K562 (cell line): ENCODE measurements around the gene ADRB2.

Source experiments
- JUND ChIP-seq, 2 experiments: IDR thresholded peaks; 2 replicates in 1 of 2; 3 replicates in 1 of 2; pipeline ENCODE4 v1.6.1; 2011; ENCODE audit warnings: borderline replicate concordance in 2 of 2, low read depth in 2 of 2, low read length in 2 of 2, improper control_type of control experiment in 1 of 2, missing biosample characterization in 1 of 2, missing genetic modification characterization in 1 of 2, missing genetic modification reagents in 1 of 2
- NFIX ChIP-seq: fragments of 250-450 bp; sonication (Bioruptor Pico); IDR thresholded peaks from 2 replicates; pipeline ENCODE4 v1.4.0; 2020; ENCODE audit warnings: low read depth, mild to moderate bottlenecking, moderate library complexity
- NFYB ChIP-seq: IDR thresholded peaks from 2 replicates; pipeline ENCODE4 v1.6.1; 2011; ENCODE audit warnings: mild to moderate bottlenecking, moderate library complexity; ENCODE audit not compliant: insufficient read length; ENCODE audit errors: extremely low read depth
- POLR2A ChIP-seq: fragments of 450-650 bp; conservative IDR thresholded peaks from 2 replicates; pipeline ENCODE4 v1.6.1; 2016
- ZNF444 ChIP-seq: fragments of 250-450 bp; sonication (Bioruptor Pico); IDR thresholded peaks from 2 replicates; pipeline ENCODE4 v1.4.0; 2020; ENCODE audit warnings: mild to moderate bottlenecking, moderate library complexity

DNA sequence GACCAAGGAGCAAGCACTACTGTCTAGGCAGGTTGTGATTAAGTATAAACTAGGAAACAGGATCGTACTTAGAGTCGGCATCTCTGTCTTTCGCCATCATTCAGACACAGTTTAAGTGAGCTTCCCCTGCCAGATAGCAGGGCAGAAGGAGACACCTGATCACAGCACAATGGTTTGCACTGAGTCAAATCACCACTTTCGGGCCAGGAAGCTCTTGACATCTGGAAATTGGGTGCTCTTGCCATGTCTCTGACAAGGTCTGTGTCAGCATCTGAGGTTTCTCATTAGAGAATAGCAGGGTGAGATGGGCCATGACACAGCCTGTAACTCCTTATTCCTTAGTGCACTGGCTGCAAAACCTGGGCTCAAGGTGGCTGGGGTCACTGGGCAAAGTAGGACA, 8.3 kb downstream of the ADRB2 start:
- TF ChIP-seq ZNF444 = no peak
- no peak for TF ChIP-seq NFIX (CRISPR knock-in tag)
- TF ChIP-seq NFYB = no peak
- no peak for TF ChIP-seq POLR2A
- no peak for TF ChIP-seq JUND (IDR thresholded peaks at IDR 0.05; ENCODE audit: borderline replicate concordance, low read depth, low read length)
- TF ChIP-seq JUND (tag; IDR thresholded peaks at IDR 0.05; ENCODE audit: borderline replicate concordance, low read depth, low read length) = no peak
